ENCODE measurements around the gene DHODH.
"Not testable (repeated sequence)": the region's sequence is repeated elsewhere in the genome, so short reads cannot be mapped to it uniquely, and the experiment has no call there.

Gene DHODH

GRCh38 chr16:72014675-72015074 lies 6.1 kb downstream of the DHODH start:
- no peak for DNase-seq

- no peak for DNase-seq
Observed at GRCh38 chr16:72015124-72015523, 6.6 kb downstream of the DHODH start.

GRCh38 chr16:72018470-72018869 lies 9.9 kb downstream of the DHODH start:
- DNase-seq: no peak

- no peak for DNase-seq
Observed at GRCh38 chr16:72021043-72021442, 12.5 kb downstream of the DHODH start.

- no peak for DNase-seq
Observed at GRCh38 chr16:72022127-72022526, 13.6 kb downstream of the DHODH start.

- DNase-seq: no peak
Observed at GRCh38 chr16:72023962-72024361, 15.4 kb downstream of the DHODH start.

- DNase-seq: no peak
Observed at GRCh38 chr16:72024862-72025382, 16.4 kb downstream of the DHODH start.

- DNase-seq: no peak
Observed at GRCh38 chr16:72025404-72026114, 17.0 kb downstream of the DHODH start.

- DNase-seq: no peak
Observed at GRCh38 chr16:72027669-72028378, 19.3 kb downstream of the DHODH start.

- no peak for DNase-seq
Observed at GRCh38 chr16:72029567-72030271, 21.2 kb downstream of the DHODH start.

- no peak for DNase-seq
Observed at GRCh38 chr16:72033437-72033836, 24.9 kb downstream of the DHODH start.

- no peak for DNase-seq
Observed at GRCh38 chr16:72036098-72036497, 27.6 kb downstream of the DHODH start.

- DNase-seq: no peak
Observed at GRCh38 chr16:72042157-72042660, 33.7 kb downstream of the DHODH start.

GRCh38 chr16:72043058-72043457 lies 34.5 kb downstream of the DHODH start:
- DNase-seq: no peak

GRCh38 chr16:72043539-72043938 lies 35.0 kb downstream of the DHODH start:
- no peak for DNase-seq

- no peak for DNase-seq
Observed at GRCh38 chr16:72044296-72044695, 35.8 kb downstream of the DHODH start.

- no peak for DNase-seq
Observed at GRCh38 chr16:72044825-72045359, 36.3 kb downstream of the DHODH start.

- DNase-seq: no peak
Observed at GRCh38 chr16:72049110-72049509, 40.6 kb downstream of the DHODH start.

GRCh38 chr16:72050769-72051464 lies 42.4 kb downstream of the DHODH start:
- no peak for DNase-seq

GRCh38 chr16:72051818-72052217 lies 43.3 kb downstream of the DHODH start:
- no peak for DNase-seq

GRCh38 chr16:72054254-72054847 lies 45.8 kb downstream of the DHODH start, which contains the start of gene HP:
HP (plus strand) TSS chr16:72054505; CDS start chr16:72054653, 148 bp downstream.
- DNase-seq: not testable (repeated sequence)

- no peak for DNase-seq
Observed at GRCh38 chr16:72055911-72056310, 47.4 kb downstream of the DHODH start.
